Upper lobe of left lung (tissue), 6 donors: ENCODE measurements around the gene MAJIN. TPM values are rescaled to one million over a fixed set of nuclear protein-coding genes. Genes with fewer than 3 reads are reported as not detected.

Source experiments
- ATAC-seq, 2 donors: fragments of 200-7000 bp; cut with Tn5 transposase; one replicate each; pipeline ENCODE4 v1.9.1; 2022; ENCODE audit warnings: mild to moderate bottlenecking in 2 of 2, moderate library complexity in 2 of 2; ENCODE audit not compliant: low FRiP score in 2 of 2
- DNase-seq, 2 donors: peaks; one replicate each; pipeline ENCODE4 v3.0.0-alpha.2; 2019 to 2020
- H3K27ac ChIP-seq, 4 donors: fragments of 200-600 bp; sonication (generic); one replicate each; pipeline ENCODE4 v1.5.1; 2016 to 2019
- H3K27me3 ChIP-seq, 4 donors: fragments of 200-600 bp; sonication (generic); one replicate each; pipeline ENCODE4 v1.5.1; 2017 to 2019
- H3K36me3 ChIP-seq, 4 donors: fragments of 200-600 bp; sonication (generic); one replicate each; pipeline ENCODE4 v1.5.1; 2016 to 2019
- H3K4me1 ChIP-seq, 4 donors: fragments of 200-600 bp; sonication (generic); one replicate each; pipeline ENCODE4 v1.5.1; 2018 to 2019
- H3K4me3 ChIP-seq, 4 donors: fragments of 200-600 bp; sonication (generic); one replicate each; pipeline ENCODE4 v1.5.1; 2017 to 2019; ENCODE audit warnings: mild to moderate bottlenecking in 2 of 4, moderate library complexity in 1 of 4
- H3K9me3 ChIP-seq, 4 donors: fragments of 200-600 bp; sonication (generic); one replicate each; pipeline ENCODE4 v1.5.1; 2018 to 2019
- EP300 ChIP-seq, 4 donors: sonication (generic); formaldehyde crosslinking; IDR thresholded peaks; one replicate each; pipeline ENCODE4 v1.5.1; 2017; ENCODE audit warnings: antibody characterized with exemption in 4 of 4, control low read depth in 2 of 4
- POLR2A ChIP-seq, 4 donors: fragments of 450-650 bp; IDR thresholded peaks; one replicate each; pipeline ENCODE4 v1.5.1; 2016 to 2017; ENCODE audit warnings: antibody characterized with exemption in 4 of 4, mild to moderate bottlenecking in 2 of 4
- POLR2AphosphoS5 ChIP-seq, 2 donors: sonication (generic); formaldehyde crosslinking; IDR thresholded peaks; one replicate each; pipeline ENCODE4 v1.5.1; 2017; ENCODE audit warnings: antibody characterized with exemption in 2 of 2
- WGBS, 2 donors: methylation state at CpG; one replicate each; pipeline ENCODE4 v1.1.5; 2017 to 2018; 5-methylcytosine and 5-hydroxymethylcytosine counted together
- total RNA-seq, 6 donors: library from RNA; depleted of rRNA in 4 of 6; stranded (reverse); fragments of >200 nt in 4 of 6; gene quantifications; one replicate each; pipeline versions ENCODE4 v1.1.0 to v1.2.1, GENCODE V29; 2016 to 2021
- TF ChIP-seq, protein P1 (sequence below), 6 experiments: fragments of 450-650 bp in 4 of 6; fragments of 200-600 bp in 2 of 6; sonication (generic) in 2 of 6; IDR thresholded peaks; one replicate each; pipeline ENCODE4 v1.5.1; 2016 to 2019; ENCODE audit warnings: antibody characterized with exemption in 6 of 6
- donor health status: DM: no; HTN: no; CAD: no; lungs with moderate emphysema.
- donor health status: DM: no; HTN: yes; CAD: no; lungs with severe emphysema.

MAJIN gene
- total RNA-seq, 6 donors from 2014 or later, result 0.15 TPM; not detected in 5

- WGBS, 2 donors, result 35 to 44% methylated on average over 5 of the region's 5 CpGs
- no peak overlapping the region for H3K4me3 ChIP-seq
- H3K36me3 ChIP-seq, result no peaks in the 10 kb centered on the region
- H3K27me3 ChIP-seq, result no peaks in the 10 kb centered on the region
- H3K4me1 ChIP-seq, result peaks cover 0 to 15% (median 1%) of the 10 kb centered on the region in 4 donors
- TF ChIP-seq EP300 (IDR thresholded peaks at IDR 0.05) (no peak), POLR2AphosphoS5 (IDR thresholded peaks at IDR 0.05) (no peak), POLR2A (IDR thresholded peaks at IDR 0.05) (no peak)
- TF ChIP-seq, protein P1, sequence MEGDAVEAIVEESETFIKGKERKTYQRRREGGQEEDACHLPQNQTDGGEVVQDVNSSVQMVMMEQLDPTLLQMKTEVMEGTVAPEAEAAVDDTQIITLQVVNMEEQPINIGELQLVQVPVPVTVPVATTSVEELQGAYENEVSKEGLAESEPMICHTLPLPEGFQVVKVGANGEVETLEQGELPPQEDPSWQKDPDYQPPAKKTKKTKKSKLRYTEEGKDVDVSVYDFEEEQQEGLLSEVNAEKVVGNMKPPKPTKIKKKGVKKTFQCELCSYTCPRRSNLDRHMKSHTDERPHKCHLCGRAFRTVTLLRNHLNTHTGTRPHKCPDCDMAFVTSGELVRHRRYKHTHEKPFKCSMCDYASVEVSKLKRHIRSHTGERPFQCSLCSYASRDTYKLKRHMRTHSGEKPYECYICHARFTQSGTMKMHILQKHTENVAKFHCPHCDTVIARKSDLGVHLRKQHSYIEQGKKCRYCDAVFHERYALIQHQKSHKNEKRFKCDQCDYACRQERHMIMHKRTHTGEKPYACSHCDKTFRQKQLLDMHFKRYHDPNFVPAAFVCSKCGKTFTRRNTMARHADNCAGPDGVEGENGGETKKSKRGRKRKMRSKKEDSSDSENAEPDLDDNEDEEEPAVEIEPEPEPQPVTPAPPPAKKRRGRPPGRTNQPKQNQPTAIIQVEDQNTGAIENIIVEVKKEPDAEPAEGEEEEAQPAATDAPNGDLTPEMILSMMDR (IDR thresholded peaks at IDR 0.05), result no peak
- ATAC-seq (no peak), DNase-seq (no peak)
- no peaks in the 10 kb centered on the region for H3K9me3 ChIP-seq
- H3K27ac ChIP-seq, result peak overlapping the region in 1 of 4 donors; percentile 59
These were observed 17.7 kb downstream of the MAJIN start for GRCh38 chr11:64954201-64954600.

GRCh38 chr11:64951529-64951928 is 20.4 kb downstream of the MAJIN start:
- no peaks in the 10 kb centered on the region for H3K36me3 ChIP-seq
- WGBS, 2 donors, result 71 to 73% methylated on average over 4 of the region's 4 CpGs

GRCh38 chr11:64947208-64947814 is 24.6 kb downstream of the MAJIN start:
- no peak for DNase-seq
- TF ChIP-seq POLR2A (IDR thresholded peaks at IDR 0.05) (no peak), POLR2AphosphoS5 (IDR thresholded peaks at IDR 0.05) (no peak), EP300 (IDR thresholded peaks at IDR 0.05) (no peak)
- TF ChIP-seq, protein P1 (IDR thresholded peaks at IDR 0.05), result no peak
- Histone ChIP-seq H3K9me3 (no peaks in the 10 kb centered on the region), H3K27me3 (no peaks in the 10 kb centered on the region), H3K36me3 (no peaks in the 10 kb centered on the region), H3K4me3 (no peak overlapping the region), H3K4me1 (no peaks in the 10 kb centered on the region), H3K27ac (no peak overlapping the region)
- peak in 1 of 2 donors; percentile 36 for ATAC-seq
- WGBS, 2 donors, result 44 to 53% methylated on average over 5 of the region's 5 CpGs

More at GRCh38 chr11:64951529-64951928, 20.4 kb downstream of the MAJIN start:
- Histone ChIP-seq H3K9me3 (no peaks in the 10 kb centered on the region), H3K27me3 (no peaks in the 10 kb centered on the region), H3K4me3 (no peak overlapping the region), H3K4me1 (peaks cover 0 to 15% (median 1%) of the 10 kb centered on the region in 4 donors), H3K27ac (no peak overlapping the region)
- no peak for TF ChIP-seq EP300 (IDR thresholded peaks at IDR 0.05)
- TF ChIP-seq POLR2AphosphoS5 (IDR thresholded peaks at IDR 0.05), result no peak
- TF ChIP-seq, protein P1 (IDR thresholded peaks at IDR 0.05), result no peak
- ATAC-seq, result no peak
- DNase-seq, result no peak

- Histone ChIP-seq H3K4me1 (no peaks in the 10 kb centered on the region), H3K36me3 (peaks cover 9 to 41% (median 33%) of the 10 kb centered on the region in 4 donors), H3K9me3 (no peaks in the 10 kb centered on the region), H3K27me3 (no peaks in the 10 kb centered on the region), H3K4me3 (no peak overlapping the region), H3K27ac (no peak overlapping the region)
- ATAC-seq, result no peak
- DNase-seq, result no peak
- TF ChIP-seq EP300 (IDR thresholded peaks at IDR 0.05) (no peak), POLR2A (IDR thresholded peaks at IDR 0.05) (no peak)
- TF ChIP-seq, protein P1 (IDR thresholded peaks at IDR 0.05), result no peak
- WGBS, 2 donors, result 69 to 81% methylated on average over 4 of the region's 4 CpGs
These were observed 35.4 kb downstream of the MAJIN start for GRCh38 chr11:64936539-64936938.
